ENCODE results near the gene PIP5K1A.

GRCh38 chr1:151266315-151266714 lies 68.0 kb downstream of the PIP5K1A start:
- TF ChIP-seq CTCF (IDR thresholded peaks at IDR 0.05; ENCODE audit: insufficient read depth, low read length, poor library complexity, severe bottlenecking) = no peak
- TF ChIP-seq EZH2phosphoT487 (conservative IDR thresholded peaks at IDR 0.05; ENCODE audit: low read length) = no peak
